SK-N-SH treated with all-trans-retinoic acid at 6 μM for 48 hours (cell line): ENCODE measurements around the gene GRID1.

Experiments
- BACH2 ChIP-seq: fragments of 250-450 bp; sonication (Bioruptor Pico); IDR thresholded peaks from 2 replicates; pipeline ENCODE4 v1.9.0; 2021; ENCODE audit warnings: mild to moderate bottlenecking, borderline replicate concordance
- RARB ChIP-seq: fragments of 250-450 bp; sonication (Bioruptor Pico); IDR thresholded peaks from 2 replicates; pipeline ENCODE4 v1.8.0; 2021; ENCODE audit warnings: mild to moderate bottlenecking, moderate library complexity
- TF ChIP-seq, protein P1 (sequence below): fragments of 250-450 bp; sonication (Bioruptor Pico); IDR thresholded peaks from 2 replicates; pipeline ENCODE4 v1.8.0; 2020; ENCODE audit warnings: mild to moderate bottlenecking, moderate library complexity, borderline replicate concordance

DNA sequence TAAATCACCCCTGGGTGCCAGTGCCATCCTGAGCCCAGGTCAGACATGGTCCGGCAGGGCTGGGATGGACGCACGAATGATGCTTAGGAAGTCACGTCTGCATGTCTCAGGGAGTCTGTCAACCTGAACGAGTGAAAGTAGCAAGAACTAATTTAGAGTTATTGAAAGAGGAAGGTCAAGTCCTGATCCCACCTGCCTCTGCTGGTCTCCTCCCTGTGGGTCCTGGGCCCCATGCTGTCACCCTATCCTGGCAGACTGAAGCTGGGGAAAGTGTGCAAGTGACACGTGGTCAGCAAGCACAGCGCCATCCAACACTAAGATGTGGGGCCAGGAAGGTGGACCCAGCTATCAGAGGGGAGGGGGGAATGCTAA is 26.1 kb upstream of the GRID1 start:
- TF ChIP-seq RARB (CRISPR knock-in tag) (no peak), BACH2 (no peak)
- TF ChIP-seq, protein P1, sequence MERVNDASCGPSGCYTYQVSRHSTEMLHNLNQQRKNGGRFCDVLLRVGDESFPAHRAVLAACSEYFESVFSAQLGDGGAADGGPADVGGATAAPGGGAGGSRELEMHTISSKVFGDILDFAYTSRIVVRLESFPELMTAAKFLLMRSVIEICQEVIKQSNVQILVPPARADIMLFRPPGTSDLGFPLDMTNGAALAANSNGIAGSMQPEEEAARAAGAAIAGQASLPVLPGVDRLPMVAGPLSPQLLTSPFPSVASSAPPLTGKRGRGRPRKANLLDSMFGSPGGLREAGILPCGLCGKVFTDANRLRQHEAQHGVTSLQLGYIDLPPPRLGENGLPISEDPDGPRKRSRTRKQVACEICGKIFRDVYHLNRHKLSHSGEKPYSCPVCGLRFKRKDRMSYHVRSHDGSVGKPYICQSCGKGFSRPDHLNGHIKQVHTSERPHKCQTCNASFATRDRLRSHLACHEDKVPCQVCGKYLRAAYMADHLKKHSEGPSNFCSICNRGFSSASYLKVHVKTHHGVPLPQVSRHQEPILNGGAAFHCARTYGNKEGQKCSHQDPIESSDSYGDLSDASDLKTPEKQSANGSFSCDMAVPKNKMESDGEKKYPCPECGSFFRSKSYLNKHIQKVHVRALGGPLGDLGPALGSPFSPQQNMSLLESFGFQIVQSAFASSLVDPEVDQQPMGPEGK (CRISPR knock-in tag), result no peak
